Measurements from ENCODE around the gene TAX1BP1.

Gene TAX1BP1

DNA sequence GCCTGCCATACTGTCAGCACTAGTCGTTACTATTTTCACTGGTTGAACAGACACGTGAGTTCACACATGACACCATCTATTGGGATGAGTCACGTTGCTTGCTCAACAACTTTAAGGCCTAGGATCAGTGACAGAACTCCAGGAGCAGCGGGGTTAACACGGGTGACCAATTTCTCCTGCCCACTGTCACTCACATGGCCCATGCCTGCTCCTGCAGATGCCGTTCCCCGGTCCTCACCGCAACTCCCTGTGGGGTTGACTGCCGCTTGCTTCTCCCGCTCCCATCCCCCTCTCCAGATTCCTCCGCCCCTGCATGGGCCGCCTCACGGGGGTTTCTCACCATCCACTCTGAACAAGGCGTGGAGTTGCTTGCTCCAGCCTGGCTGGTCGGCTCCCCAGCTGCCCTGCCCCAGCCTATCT is 128.2 kb downstream of the TAX1BP1 start:
- H3K4me2 ChIP-seq (ENCODE audit: low read depth, low read length) = no peak overlapping the region
- H3K9me2 ChIP-seq (replicated peaks; ENCODE audit: insufficient read depth, low read length) = no peaks in the 10 kb centered on the region
- no peaks in the 10 kb centered on the region for H3K4me1 ChIP-seq (ENCODE audit: low read length)
- no peak overlapping the region for H2AFZ ChIP-seq (ENCODE audit: low read length)
- H3K27ac ChIP-seq (ENCODE audit: low read length) = no peak overlapping the region
- H3K9ac ChIP-seq (ENCODE audit: low read length) = no peak overlapping the region
- H3K4me3 ChIP-seq (ENCODE audit: low read length) = no peak overlapping the region
- H3K79me2 ChIP-seq (ENCODE audit: low read length) = no peaks in the 10 kb centered on the region
- no peaks in the 10 kb centered on the region for H3F3A ChIP-seq (ENCODE audit: insufficient read depth, low read length)
- no peaks in the 10 kb centered on the region for H3K36me3 ChIP-seq (replicated peaks; ENCODE audit: insufficient read depth, low read length)
- H3K27me3 ChIP-seq (replicated peaks; ENCODE audit: insufficient read depth, low read length) = no peaks in the 10 kb centered on the region
- DNase-seq = no peak
- TF ChIP-seq, protein P1, sequence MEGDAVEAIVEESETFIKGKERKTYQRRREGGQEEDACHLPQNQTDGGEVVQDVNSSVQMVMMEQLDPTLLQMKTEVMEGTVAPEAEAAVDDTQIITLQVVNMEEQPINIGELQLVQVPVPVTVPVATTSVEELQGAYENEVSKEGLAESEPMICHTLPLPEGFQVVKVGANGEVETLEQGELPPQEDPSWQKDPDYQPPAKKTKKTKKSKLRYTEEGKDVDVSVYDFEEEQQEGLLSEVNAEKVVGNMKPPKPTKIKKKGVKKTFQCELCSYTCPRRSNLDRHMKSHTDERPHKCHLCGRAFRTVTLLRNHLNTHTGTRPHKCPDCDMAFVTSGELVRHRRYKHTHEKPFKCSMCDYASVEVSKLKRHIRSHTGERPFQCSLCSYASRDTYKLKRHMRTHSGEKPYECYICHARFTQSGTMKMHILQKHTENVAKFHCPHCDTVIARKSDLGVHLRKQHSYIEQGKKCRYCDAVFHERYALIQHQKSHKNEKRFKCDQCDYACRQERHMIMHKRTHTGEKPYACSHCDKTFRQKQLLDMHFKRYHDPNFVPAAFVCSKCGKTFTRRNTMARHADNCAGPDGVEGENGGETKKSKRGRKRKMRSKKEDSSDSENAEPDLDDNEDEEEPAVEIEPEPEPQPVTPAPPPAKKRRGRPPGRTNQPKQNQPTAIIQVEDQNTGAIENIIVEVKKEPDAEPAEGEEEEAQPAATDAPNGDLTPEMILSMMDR (IDR thresholded peaks at IDR 0.05; ENCODE audit: low read length) = no peak
- TF ChIP-seq EZH2 (optimal IDR thresholded peaks at IDR 0.05; ENCODE audit: low read depth, low read length) (no peak), EZH2phosphoT487 (IDR thresholded peaks at IDR 0.05; ENCODE audit: low read length) (no peak)
- no peaks in the 10 kb centered on the region for H4K20me1 ChIP-seq (ENCODE audit: insufficient read depth, low read length)
- no peaks in the 10 kb centered on the region for H3K9me3 ChIP-seq (replicated peaks; ENCODE audit: insufficient read depth, low read length)

DNA sequence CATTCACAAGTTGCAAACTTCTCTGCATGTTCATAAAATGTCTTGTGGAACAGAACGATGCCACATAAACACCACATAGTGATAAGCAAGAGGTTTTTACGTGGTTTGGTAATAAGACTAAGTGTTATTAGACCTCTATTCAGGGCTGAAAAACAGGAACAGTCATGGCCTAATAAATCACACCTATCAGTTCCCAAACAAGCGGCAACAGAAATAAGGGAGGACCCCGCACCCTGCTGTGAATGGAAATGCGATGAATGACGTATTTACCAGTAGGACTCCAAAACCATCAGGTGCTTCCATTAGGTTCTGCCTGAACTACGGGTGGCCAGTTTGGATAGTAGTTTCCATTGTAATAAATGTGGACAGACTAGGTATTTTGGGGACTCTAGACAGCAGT is 129.1 kb downstream of the TAX1BP1 start:
- H3K9ac ChIP-seq (ENCODE audit: low read length) = no peak overlapping the region
- no peak overlapping the region for H3K4me2 ChIP-seq (ENCODE audit: low read depth, low read length)
- H4K20me1 ChIP-seq (ENCODE audit: insufficient read depth, low read length) = no peaks in the 10 kb centered on the region
- H3K36me3 ChIP-seq (replicated peaks; ENCODE audit: insufficient read depth, low read length) = no peaks in the 10 kb centered on the region
- DNase-seq = no peak
- no peaks in the 10 kb centered on the region for H3K9me3 ChIP-seq (replicated peaks; ENCODE audit: insufficient read depth, low read length)
- no peak overlapping the region for H3K27ac ChIP-seq (ENCODE audit: low read length)
- H3K4me1 ChIP-seq (ENCODE audit: low read length) = no peaks in the 10 kb centered on the region
- no peaks in the 10 kb centered on the region for H3K9me2 ChIP-seq (replicated peaks; ENCODE audit: insufficient read depth, low read length)
- no peak overlapping the region for H3K4me3 ChIP-seq (ENCODE audit: low read length)
- H2AFZ ChIP-seq (ENCODE audit: low read length) = no peak overlapping the region
- H3K27me3 ChIP-seq (replicated peaks; ENCODE audit: insufficient read depth, low read length) = no peaks in the 10 kb centered on the region
- TF ChIP-seq, protein P1 (IDR thresholded peaks at IDR 0.05; ENCODE audit: low read length) = no peak
- no peak for TF ChIP-seq EZH2 (optimal IDR thresholded peaks at IDR 0.05; ENCODE audit: low read depth, low read length)
- TF ChIP-seq EZH2phosphoT487 (IDR thresholded peaks at IDR 0.05; ENCODE audit: low read length) = no peak
- H3F3A ChIP-seq (ENCODE audit: insufficient read depth, low read length) = no peaks in the 10 kb centered on the region
- H3K79me2 ChIP-seq (ENCODE audit: low read length) = no peaks in the 10 kb centered on the region

DNA sequence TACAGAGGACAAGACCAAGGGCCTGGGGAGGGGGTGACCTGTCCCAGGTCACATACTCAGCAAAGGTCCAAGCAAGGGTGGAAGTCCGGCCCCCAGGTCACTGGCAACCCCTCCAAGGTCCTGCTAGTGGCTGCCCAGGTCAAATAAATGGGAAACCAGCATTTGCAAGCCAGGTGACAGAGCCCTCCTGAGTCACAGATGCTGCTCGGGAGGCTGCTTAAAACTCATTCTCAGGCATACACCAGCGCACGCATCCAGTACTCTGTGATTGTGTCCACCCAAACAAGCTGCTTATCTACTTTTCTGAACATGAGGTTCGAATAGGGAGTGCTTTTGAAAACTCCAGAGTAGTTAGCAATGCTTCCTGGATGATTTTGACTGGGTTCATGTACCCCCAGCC is 130.6 kb downstream of the TAX1BP1 start:
- H3F3A ChIP-seq (ENCODE audit: insufficient read depth, low read length) = no peaks in the 10 kb centered on the region
- no peaks in the 10 kb centered on the region for H3K79me2 ChIP-seq (ENCODE audit: low read length)
- no peaks in the 10 kb centered on the region for H3K27me3 ChIP-seq (replicated peaks; ENCODE audit: insufficient read depth, low read length)
- no peak overlapping the region for H3K4me3 ChIP-seq (ENCODE audit: low read length)
- no peaks in the 10 kb centered on the region for H4K20me1 ChIP-seq (ENCODE audit: insufficient read depth, low read length)
- H2AFZ ChIP-seq (ENCODE audit: low read length) = no peak overlapping the region
- no peak overlapping the region for H3K4me2 ChIP-seq (ENCODE audit: low read depth, low read length)
- no peaks in the 10 kb centered on the region for H3K9me3 ChIP-seq (replicated peaks; ENCODE audit: insufficient read depth, low read length)
- no peaks in the 10 kb centered on the region for H3K4me1 ChIP-seq (ENCODE audit: low read length)
- no peak overlapping the region for H3K9ac ChIP-seq (ENCODE audit: low read length)
- TF ChIP-seq EZH2phosphoT487 (IDR thresholded peaks at IDR 0.05; ENCODE audit: low read length) (no peak), EZH2 (optimal IDR thresholded peaks at IDR 0.05; ENCODE audit: low read depth, low read length) (no peak)
- TF ChIP-seq, protein P1 (IDR thresholded peaks at IDR 0.05; ENCODE audit: low read length) = no peak
- DNase-seq = no peak
- no peaks in the 10 kb centered on the region for H3K9me2 ChIP-seq (replicated peaks; ENCODE audit: insufficient read depth, low read length)
- no peaks in the 10 kb centered on the region for H3K36me3 ChIP-seq (replicated peaks; ENCODE audit: insufficient read depth, low read length)
- no peak overlapping the region for H3K27ac ChIP-seq (ENCODE audit: low read length)

Data from MM.1S (cell line).